Measurements from ENCODE around the gene FASLG.
"Not testable (repeated sequence)": the region's sequence is repeated elsewhere in the genome, so short reads cannot be mapped to it uniquely, and the experiment has no call there.

FASLG gene

GRCh38 chr1:172686143-172686542 lies 27.2 kb downstream of the FASLG start:
- no peaks in the 10 kb centered on the region for H3K27me3 ChIP-seq (ENCODE audit: insufficient read depth, poor library complexity, severe bottlenecking)
- no peak for DNase-seq (ENCODE audit: low read depth in 1 of 2, low spot score in 1 of 2)
- TF ChIP-seq CTCF (IDR thresholded peaks at IDR 0.05; ENCODE audit: insufficient read depth, low read length) (no peak), SPI1 (IDR thresholded peaks at IDR 0.05; ENCODE audit: borderline replicate concordance, low read depth) (no peak), POLR2AphosphoS5 (IDR thresholded peaks at IDR 0.05; ENCODE audit: low read depth) (no peak), REST (IDR thresholded peaks at IDR 0.05; ENCODE audit: insufficient replicate concordance, low read depth) (no peak), GABPA (IDR thresholded peaks at IDR 0.05; ENCODE audit: low read depth) (no peak)
- no peak overlapping the region for H3K4me3 ChIP-seq (replicated peaks; ENCODE audit: insufficient read depth, low read length)
- no peak overlapping the region for H3K27ac ChIP-seq (replicated peaks)

- H3K4me3 ChIP-seq (replicated peaks; ENCODE audit: insufficient read depth, low read length); H3K27ac ChIP-seq (replicated peaks); DNase-seq (ENCODE audit: low read depth in 1 of 2, low spot score in 1 of 2); H3K27me3 ChIP-seq (ENCODE audit: insufficient read depth, poor library complexity, severe bottlenecking): not testable (repeated sequence)
These were observed 29.7 kb downstream of the FASLG start for GRCh38 chr1:172688428-172689085.

- H3K27ac ChIP-seq (replicated peaks); H3K4me3 ChIP-seq (replicated peaks; ENCODE audit: insufficient read depth, low read length); DNase-seq (ENCODE audit: low read depth in 1 of 2, low spot score in 1 of 2); H3K27me3 ChIP-seq (ENCODE audit: insufficient read depth, poor library complexity, severe bottlenecking): not testable (repeated sequence)
These were observed 32.0 kb downstream of the FASLG start for GRCh38 chr1:172690925-172691324.

GRCh38 chr1:172697534-172698002 lies 38.7 kb downstream of the FASLG start:
- peak in 1 of 2 experiments; percentile 12 for DNase-seq (ENCODE audit: low read depth in 1 of 2, low spot score in 1 of 2)
- Histone ChIP-seq H3K27ac (replicated peaks) (no peak overlapping the region), H3K27me3 (ENCODE audit: insufficient read depth, poor library complexity, severe bottlenecking) (no peaks in the 10 kb centered on the region), H3K4me3 (replicated peaks; ENCODE audit: insufficient read depth, low read length) (no peak overlapping the region)
- TF ChIP-seq SPI1 (IDR thresholded peaks at IDR 0.05; ENCODE audit: borderline replicate concordance, low read depth) (peak; percentile 40; the same call in 1 of the 2 replicates), CTCF (IDR thresholded peaks at IDR 0.05; ENCODE audit: insufficient read depth, low read length) (no peak)

GRCh38 chr1:172698224-172698623 lies 39.3 kb downstream of the FASLG start:
- TF ChIP-seq POLR2AphosphoS5 (IDR thresholded peaks at IDR 0.05; ENCODE audit: low read depth): no peak
- TF ChIP-seq REST (IDR thresholded peaks at IDR 0.05; ENCODE audit: insufficient replicate concordance, low read depth): no peak
- TF ChIP-seq CTCF (IDR thresholded peaks at IDR 0.05; ENCODE audit: insufficient read depth, low read length): no peak
- TF ChIP-seq GABPA (IDR thresholded peaks at IDR 0.05; ENCODE audit: low read depth): no peak
- no peak for TF ChIP-seq SPI1 (IDR thresholded peaks at IDR 0.05; ENCODE audit: borderline replicate concordance, low read depth)
- Histone ChIP-seq H3K27ac (replicated peaks) (no peak overlapping the region), H3K27me3 (ENCODE audit: insufficient read depth, poor library complexity, severe bottlenecking) (no peaks in the 10 kb centered on the region), H3K4me3 (replicated peaks; ENCODE audit: insufficient read depth, low read length) (no peak overlapping the region)
- no peak for DNase-seq (ENCODE audit: low read depth in 1 of 2, low spot score in 1 of 2)
